ENCODE data around the gene CST4.
"Not testable (repeated sequence)": the region's sequence is repeated elsewhere in the genome, so short reads cannot be mapped to it uniquely, and the experiment has no call there.

CST4 gene

GRCh38 chr20:23688684-23689398, at the start of gene CST4:
TSS of gene CST4 (minus strand) at chr20:23689038. CDS start at chr20:23688969, 69 bp downstream.
- H3K27me3 ChIP-seq (ENCODE audit: control insufficient read depth, insufficient read depth, low read length); H3K27ac ChIP-seq; H3K4me2 ChIP-seq (ENCODE audit: low read length); H3K36me3 ChIP-seq (ENCODE audit: control insufficient read depth, insufficient read depth, low read length); H3K9me3 ChIP-seq (ENCODE audit: control insufficient read depth, low read length); H3K9ac ChIP-seq; H3K4me3 ChIP-seq (ENCODE audit: low read depth, low read length); H2AFZ ChIP-seq; H3K79me2 ChIP-seq; H3K4me1 ChIP-seq: not testable (repeated sequence)

DNA sequence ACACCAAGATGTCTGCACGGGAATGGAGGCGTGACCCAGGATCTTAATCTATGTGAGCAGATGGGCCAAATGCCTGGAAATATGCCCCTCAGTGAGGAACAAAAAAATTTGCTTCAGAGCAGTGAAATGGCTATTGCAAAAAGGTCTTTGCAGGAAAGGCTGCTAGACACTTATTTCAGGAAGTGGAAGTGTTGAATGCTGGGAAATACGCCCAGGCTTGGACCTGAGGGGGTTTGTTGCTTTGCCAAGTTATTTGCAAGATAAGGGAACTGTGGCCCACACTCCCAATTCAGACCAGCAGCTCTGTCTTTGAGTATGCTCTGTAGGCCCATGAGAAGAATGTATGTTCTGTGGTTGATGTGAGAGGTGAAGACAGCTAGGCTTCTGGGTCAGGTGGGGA, 46.6 kb upstream of the CST4 start:
- not testable (repeated sequence) for H3K4me1 ChIP-seq; H3K4me2 ChIP-seq (ENCODE audit: low read length); H3K36me3 ChIP-seq (ENCODE audit: control insufficient read depth, insufficient read depth, low read length); H3K27ac ChIP-seq; H3K79me2 ChIP-seq; H2AFZ ChIP-seq; H3K9me3 ChIP-seq (ENCODE audit: control insufficient read depth, low read length); H3K27me3 ChIP-seq (ENCODE audit: control insufficient read depth, insufficient read depth, low read length); H3K4me3 ChIP-seq (ENCODE audit: low read depth, low read length); H3K9ac ChIP-seq

GRCh38 chr20:23734949-23735348, 46.1 kb upstream of the CST4 start:
- not testable (repeated sequence) for H3K27ac ChIP-seq; H3K4me2 ChIP-seq (ENCODE audit: low read length); H3K4me1 ChIP-seq; H3K9me3 ChIP-seq (ENCODE audit: control insufficient read depth, low read length); H3K27me3 ChIP-seq (ENCODE audit: control insufficient read depth, insufficient read depth, low read length); H3K4me3 ChIP-seq (ENCODE audit: low read depth, low read length); H2AFZ ChIP-seq; H3K79me2 ChIP-seq; H3K9ac ChIP-seq; H3K36me3 ChIP-seq (ENCODE audit: control insufficient read depth, insufficient read depth, low read length)

DNA sequence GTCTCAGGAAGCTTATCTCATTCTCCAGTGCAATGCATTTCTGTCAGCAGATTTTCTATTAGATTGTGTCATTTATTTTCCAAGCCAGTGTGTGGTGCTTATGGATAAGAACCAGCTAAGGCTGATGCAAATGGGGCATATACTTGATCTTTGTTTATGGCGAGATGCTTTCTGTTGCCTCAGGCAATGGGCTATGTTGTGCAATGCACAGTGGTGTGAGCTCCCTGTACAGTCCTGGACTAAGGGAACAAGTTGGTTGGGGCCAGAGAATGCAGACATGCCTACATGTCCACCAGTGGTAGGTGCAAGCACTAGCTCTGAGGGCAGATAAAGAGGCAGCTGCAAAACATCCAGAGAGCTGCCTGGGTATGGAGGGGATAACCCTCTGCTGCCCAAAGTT, 45.6 kb upstream of the CST4 start:
- H3K36me3 ChIP-seq (ENCODE audit: control insufficient read depth, insufficient read depth, low read length); H3K4me3 ChIP-seq (ENCODE audit: low read depth, low read length); H3K9ac ChIP-seq; H3K27ac ChIP-seq; H3K79me2 ChIP-seq; H3K4me2 ChIP-seq (ENCODE audit: low read length); H3K9me3 ChIP-seq (ENCODE audit: control insufficient read depth, low read length); H2AFZ ChIP-seq; H3K4me1 ChIP-seq; H3K27me3 ChIP-seq (ENCODE audit: control insufficient read depth, insufficient read depth, low read length): not testable (repeated sequence)

- no peak overlapping the region for H2AFZ ChIP-seq
- no peak overlapping the region for H3K27ac ChIP-seq
- no peaks in the 10 kb centered on the region for H3K27me3 ChIP-seq (ENCODE audit: control insufficient read depth, insufficient read depth, low read length)
- H3K4me3 ChIP-seq (ENCODE audit: low read depth, low read length): no peak overlapping the region
- no peak overlapping the region for H3K9ac ChIP-seq
- H3K79me2 ChIP-seq: no peaks in the 10 kb centered on the region
- no peaks in the 10 kb centered on the region for H3K4me1 ChIP-seq
- H3K4me2 ChIP-seq (ENCODE audit: low read length): no peak overlapping the region
- H3K36me3 ChIP-seq (ENCODE audit: control insufficient read depth, insufficient read depth, low read length): no peaks in the 10 kb centered on the region
- no peak for TF ChIP-seq CTCF (IDR thresholded peaks at IDR 0.05)
- H3K9me3 ChIP-seq (ENCODE audit: control insufficient read depth, low read length): no peaks in the 10 kb centered on the region
Observed at GRCh38 chr20:23727016-23727415, 38.2 kb upstream of the CST4 start.

DNA sequence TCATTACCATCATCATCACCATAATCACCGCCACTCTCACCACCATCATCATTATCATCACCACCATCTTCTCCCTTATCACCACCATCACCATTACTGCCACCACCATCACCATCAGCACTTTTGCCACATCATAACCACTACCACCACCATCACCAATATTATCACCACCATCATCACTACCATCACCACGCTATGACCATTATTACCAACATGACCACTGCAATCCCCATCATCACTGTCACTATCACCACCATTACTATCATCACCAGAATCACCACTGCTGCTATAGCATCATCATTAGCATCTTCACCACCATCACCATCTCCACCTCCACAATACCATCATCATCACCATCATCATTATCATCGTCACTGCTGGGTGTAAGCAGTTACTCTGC, 36.3 kb upstream of the CST4 start:
- H3K4me3 ChIP-seq (ENCODE audit: low read depth, low read length): no peak overlapping the region
- H3K36me3 ChIP-seq (ENCODE audit: control insufficient read depth, insufficient read depth, low read length): no peaks in the 10 kb centered on the region
- no peaks in the 10 kb centered on the region for H3K79me2 ChIP-seq
- no peak overlapping the region for H2AFZ ChIP-seq
- H3K27me3 ChIP-seq (ENCODE audit: control insufficient read depth, insufficient read depth, low read length): no peaks in the 10 kb centered on the region
- H3K9ac ChIP-seq: no peak overlapping the region
- H3K27ac ChIP-seq: no peak overlapping the region
- H3K4me2 ChIP-seq (ENCODE audit: low read length): no peak overlapping the region
- H3K9me3 ChIP-seq (ENCODE audit: control insufficient read depth, low read length): no peaks in the 10 kb centered on the region
- no peak for TF ChIP-seq CTCF (IDR thresholded peaks at IDR 0.05)
- H3K4me1 ChIP-seq: no peaks in the 10 kb centered on the region
